Esophagus squamous epithelium (tissue), 4 donors: ENCODE measurements around the gene CHRNB1.

Source experiments
- CTCF ChIP-seq, 6 experiments: fragments of 450-650 bp in 4 of 6; fragments of 200-600 bp in 2 of 6; sonication (generic) in 2 of 6; IDR thresholded peaks; one replicate each; pipeline ENCODE4 v1.5.1; 2016 to 2019; ENCODE audit warnings: antibody characterized with exemption in 6 of 6, mild to moderate bottlenecking in 4 of 6, moderate library complexity in 4 of 6
- POLR2A ChIP-seq, 4 donors: fragments of 450-650 bp; IDR thresholded peaks; one replicate each; pipeline ENCODE4 v1.6.1; 2017; ENCODE audit warnings: antibody characterized with exemption in 4 of 4, mild to moderate bottlenecking in 4 of 4, moderate library complexity in 3 of 4

DNA sequence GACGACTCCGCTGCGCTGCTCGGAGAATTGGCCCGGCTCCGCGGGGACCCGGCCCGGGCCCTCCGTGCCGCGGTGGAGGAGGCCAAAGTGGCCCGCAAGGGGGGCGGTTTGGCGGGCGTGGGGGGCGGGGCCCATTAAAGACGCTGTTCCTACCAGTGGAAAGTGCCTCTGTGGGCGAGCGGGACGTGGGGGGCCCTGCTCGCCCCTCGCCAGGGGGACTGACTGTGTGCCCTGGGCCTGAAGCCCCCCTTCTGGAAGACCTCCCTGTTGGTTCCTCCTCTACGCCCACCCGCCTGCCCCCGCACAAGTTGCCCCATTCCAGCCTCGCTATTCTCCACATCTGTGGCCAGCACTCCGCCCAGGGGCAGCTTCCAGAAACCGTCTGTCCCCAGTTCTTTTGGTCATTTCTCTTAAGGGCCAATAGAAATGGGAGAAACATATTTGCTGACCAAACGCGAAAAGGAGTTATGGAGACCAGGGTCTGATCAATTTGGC, 7.4 kb upstream of the CHRNB1 start:
- TF ChIP-seq CTCF (IDR thresholded peaks at IDR 0.05) = no peak
- TF ChIP-seq POLR2A (IDR thresholded peaks at IDR 0.05) = no peak
